Liver (tissue), 9 donors: ENCODE results near the gene STIM1. TPM values are rescaled to one million over a fixed set of nuclear protein-coding genes. Genes with fewer than 3 reads are reported as not detected.

Experiments
- DNase-seq: peaks from one replicate; pipeline ENCODE4 v3.0.0-alpha.2; 2017; ENCODE audit warnings: low spot score
- H3K27ac ChIP-seq, 2 donors: one replicate each; pipeline ENCODE4 v1.7.0; 2013; ENCODE audit warnings: inconsistent platforms in 2 of 2, low read length in 2 of 2, control low read depth in 1 of 2, low read depth in 1 of 2, mild to moderate bottlenecking in 1 of 2
- H3K27me3 ChIP-seq, 4 donors: one replicate each; pipeline versions ENCODE4 v1.6.1 to v1.7.0; 2013; ENCODE audit warnings: low read length in 3 of 4, inconsistent platforms in 1 of 4, mild to moderate bottlenecking in 1 of 4, moderate library complexity in 1 of 4; ENCODE audit not compliant: control insufficient read depth in 4 of 4, insufficient read depth in 4 of 4
- H3K36me3 ChIP-seq, 4 donors: one replicate each; pipeline versions ENCODE4 v1.6.1 to v1.7.0; 2013; ENCODE audit warnings: low read length in 3 of 4, mild to moderate bottlenecking in 3 of 4, low read depth in 1 of 4, moderate library complexity in 1 of 4; ENCODE audit not compliant: control insufficient read depth in 4 of 4, insufficient read depth in 3 of 4
- H3K4me1 ChIP-seq, 4 donors: one replicate each; pipeline versions ENCODE4 v1.6.1 to v1.7.0; 2013; ENCODE audit warnings: low read length in 3 of 4, mild to moderate bottlenecking in 3 of 4, moderate library complexity in 1 of 4; ENCODE audit not compliant: control insufficient read depth in 4 of 4, insufficient read depth in 4 of 4
- H3K4me3 ChIP-seq, 3 donors: one replicate each; pipeline versions ENCODE4 v1.6.1 to v1.7.0; 2013; ENCODE audit warnings: low read length in 3 of 3, control low read depth in 1 of 3, low read depth in 1 of 3, mild to moderate bottlenecking in 1 of 3
- H3K9ac ChIP-seq, 2 donors: one replicate each; pipeline ENCODE4 v1.7.0; 2013; ENCODE audit warnings: low read length in 2 of 2, mild to moderate bottlenecking in 2 of 2, moderate library complexity in 2 of 2, control low read depth in 1 of 2, low read depth in 1 of 2
- H3K9me3 ChIP-seq, 4 donors: one replicate each; pipeline versions ENCODE4 v1.6.1 to v1.7.0; 2013; ENCODE audit warnings: low read length in 3 of 4; ENCODE audit not compliant: control insufficient read depth in 4 of 4
- EGR1 ChIP-seq, 2 donors: IDR thresholded peaks; 2 replicates each; pipeline ENCODE4 v1.6.1; 2016 to 2018; ENCODE audit warnings: antibody characterized with exemption in 2 of 2, low read depth in 2 of 2
- FOXA1 ChIP-seq: IDR thresholded peaks from 2 replicates; pipeline ENCODE4 v1.6.1; 2016; ENCODE audit warnings: antibody characterized with exemption
- FOXA2 ChIP-seq: IDR thresholded peaks from 2 replicates; pipeline ENCODE4 v1.6.1; 2016; ENCODE audit warnings: antibody characterized with exemption
- GABPA ChIP-seq, 2 donors: IDR thresholded peaks in 1 of 2; conservative IDR thresholded peaks in 1 of 2; 2 replicates each; pipeline ENCODE4 v1.6.1; 2016; ENCODE audit warnings: antibody characterized with exemption in 2 of 2, mild to moderate bottlenecking in 1 of 2, moderate library complexity in 1 of 2
- HNF4A ChIP-seq, 2 donors: conservative IDR thresholded peaks; 2 replicates each; pipeline ENCODE4 v1.6.1; 2016; ENCODE audit warnings: antibody characterized with exemption in 2 of 2, mild to moderate bottlenecking in 2 of 2
- HNF4G ChIP-seq: IDR thresholded peaks from 2 replicates; pipeline ENCODE4 v1.6.1; 2016; ENCODE audit warnings: antibody characterized with exemption
- JUND ChIP-seq, 2 donors: IDR thresholded peaks; 2 replicates each; pipeline ENCODE4 v1.6.1; 2016; ENCODE audit warnings: antibody characterized with exemption in 2 of 2
- NR2F2 ChIP-seq: IDR thresholded peaks from 2 replicates; pipeline ENCODE4 v1.6.1; 2016; ENCODE audit warnings: antibody characterized with exemption
- RAD21 ChIP-seq, 2 donors: IDR thresholded peaks; 2 replicates each; pipeline ENCODE4 v1.6.1; 2016; ENCODE audit warnings: antibody characterized with exemption in 2 of 2, mild to moderate bottlenecking in 2 of 2
- RXRA ChIP-seq, 2 donors: IDR thresholded peaks; 2 replicates each; pipeline ENCODE4 v1.6.1; 2017 to 2018; ENCODE audit warnings: antibody characterized with exemption in 2 of 2, mild to moderate bottlenecking in 1 of 2
- SP1 ChIP-seq: IDR thresholded peaks from 2 replicates; pipeline ENCODE4 v1.6.1; 2018; ENCODE audit warnings: antibody characterized with exemption, mild to moderate bottlenecking
- TAF1 ChIP-seq: conservative IDR thresholded peaks from 2 replicates; pipeline ENCODE4 v1.6.1; 2016; ENCODE audit warnings: antibody characterized with exemption, mild to moderate bottlenecking
- YY1 ChIP-seq: IDR thresholded peaks from 2 replicates; pipeline ENCODE4 v1.6.1; 2016; ENCODE audit warnings: antibody characterized with exemption, mild to moderate bottlenecking
- WGBS: extraction: QIAGEN DNeasy Blood & Tissue Kit; methylation state at CpG from one replicate; pipeline ENCODE4 v1.1.7; 2013; 5-methylcytosine and 5-hydroxymethylcytosine counted together
- polyA plus RNA-seq, 2 donors: library from polyadenylated mRNA; stranded (reverse) in 1 of 2; unstranded in 1 of 2; fragments of 200-250 nt in 1 of 2; fragments of >200 nt in 1 of 2; fragmentation: Nextera tagmentation in 1 of 2; extraction: Ambion mirVana in 1 of 2; gene quantifications; one replicate each; pipeline versions ENCODE4 v1.2.1 to v1.2.3, GENCODE V29; 2013 to 2015
- total RNA-seq, 2 donors: library from RNA; depleted of rRNA; stranded (reverse); fragments of >200 nt; gene quantifications; one replicate each; pipeline ENCODE4 v1.2.3, GENCODE V29; 2014
- TF ChIP-seq, protein P1 (sequence below): IDR thresholded peaks from 2 replicates; pipeline ENCODE4 v1.6.1; 2016; ENCODE audit warnings: antibody characterized with exemption
- TF ChIP-seq, protein P2 (sequence below): IDR thresholded peaks from 2 replicates; pipeline ENCODE4 v1.6.1; 2016; ENCODE audit warnings: antibody characterized with exemption
- TF ChIP-seq, protein P3 (sequence below): IDR thresholded peaks from 2 replicates; pipeline ENCODE4 v1.6.1; 2016; ENCODE audit warnings: antibody characterized with exemption, mild to moderate bottlenecking
- TF ChIP-seq, protein P4 (sequence below): IDR thresholded peaks from 2 replicates; pipeline ENCODE4 v1.6.1; 2016; ENCODE audit warnings: antibody characterized with exemption
- TF ChIP-seq, protein P5 (sequence below): fragments of 150-350 bp; IDR thresholded peaks from 2 replicates; pipeline ENCODE4 v1.5.1; 2017; ENCODE audit warnings: improper control_type of control experiment, low read depth, low read length; ENCODE audit not compliant: missing input control
- donor health status: healthy.
- donor health status: healthy.
- donor health status: healthy.
- donor health status: healthy.
- donor health status: healthy.

STIM1 gene
- total and polyA plus RNA-seq, 4 donors: 19.7 to 42.9 (median 25.1) TPM

- H3K9ac ChIP-seq: no peak overlapping the region
- no peaks in the 10 kb centered on the region for H3K36me3 ChIP-seq
- H3K27ac ChIP-seq: no peak overlapping the region
- whole genome bisulfite sequencing: 64% methylated on average over 3 of the region's 3 CpGs
- no peak for DNase-seq
- TF ChIP-seq, protein P1, sequence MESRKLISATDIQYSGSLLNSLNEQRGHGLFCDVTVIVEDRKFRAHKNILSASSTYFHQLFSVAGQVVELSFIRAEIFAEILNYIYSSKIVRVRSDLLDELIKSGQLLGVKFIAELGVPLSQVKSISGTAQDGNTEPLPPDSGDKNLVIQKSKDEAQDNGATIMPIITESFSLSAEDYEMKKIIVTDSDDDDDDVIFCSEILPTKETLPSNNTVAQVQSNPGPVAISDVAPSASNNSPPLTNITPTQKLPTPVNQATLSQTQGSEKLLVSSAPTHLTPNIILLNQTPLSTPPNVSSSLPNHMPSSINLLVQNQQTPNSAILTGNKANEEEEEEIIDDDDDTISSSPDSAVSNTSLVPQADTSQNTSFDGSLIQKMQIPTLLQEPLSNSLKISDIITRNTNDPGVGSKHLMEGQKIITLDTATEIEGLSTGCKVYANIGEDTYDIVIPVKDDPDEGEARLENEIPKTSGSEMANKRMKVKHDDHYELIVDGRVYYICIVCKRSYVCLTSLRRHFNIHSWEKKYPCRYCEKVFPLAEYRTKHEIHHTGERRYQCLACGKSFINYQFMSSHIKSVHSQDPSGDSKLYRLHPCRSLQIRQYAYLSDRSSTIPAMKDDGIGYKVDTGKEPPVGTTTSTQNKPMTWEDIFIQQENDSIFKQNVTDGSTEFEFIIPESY: no peak
- TF ChIP-seq JUND (IDR thresholded peaks at IDR 0.05) (no peak), HNF4A (conservative IDR thresholded peaks at IDR 0.05) (no peak), NR2F2 (no peak), YY1 (no peak), GABPA (IDR thresholded peaks at IDR 0.05 in 1 of 2, conservative IDR thresholded peaks at IDR 0.05 in 1 of 2) (no peak), SP1 (no peak), EGR1 (IDR thresholded peaks at IDR 0.05; ENCODE audit: low read depth in 2 of 2) (no peak), RXRA (IDR thresholded peaks at IDR 0.05) (no peak), HNF4G (no peak), RAD21 (IDR thresholded peaks at IDR 0.05) (no peak), FOXA2 (no peak), FOXA1 (no peak), TAF1 (no peak)
- TF ChIP-seq, protein P2, sequence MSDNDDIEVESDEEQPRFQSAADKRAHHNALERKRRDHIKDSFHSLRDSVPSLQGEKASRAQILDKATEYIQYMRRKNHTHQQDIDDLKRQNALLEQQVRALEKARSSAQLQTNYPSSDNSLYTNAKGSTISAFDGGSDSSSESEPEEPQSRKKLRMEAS: no peak
- TF ChIP-seq, protein P3, sequence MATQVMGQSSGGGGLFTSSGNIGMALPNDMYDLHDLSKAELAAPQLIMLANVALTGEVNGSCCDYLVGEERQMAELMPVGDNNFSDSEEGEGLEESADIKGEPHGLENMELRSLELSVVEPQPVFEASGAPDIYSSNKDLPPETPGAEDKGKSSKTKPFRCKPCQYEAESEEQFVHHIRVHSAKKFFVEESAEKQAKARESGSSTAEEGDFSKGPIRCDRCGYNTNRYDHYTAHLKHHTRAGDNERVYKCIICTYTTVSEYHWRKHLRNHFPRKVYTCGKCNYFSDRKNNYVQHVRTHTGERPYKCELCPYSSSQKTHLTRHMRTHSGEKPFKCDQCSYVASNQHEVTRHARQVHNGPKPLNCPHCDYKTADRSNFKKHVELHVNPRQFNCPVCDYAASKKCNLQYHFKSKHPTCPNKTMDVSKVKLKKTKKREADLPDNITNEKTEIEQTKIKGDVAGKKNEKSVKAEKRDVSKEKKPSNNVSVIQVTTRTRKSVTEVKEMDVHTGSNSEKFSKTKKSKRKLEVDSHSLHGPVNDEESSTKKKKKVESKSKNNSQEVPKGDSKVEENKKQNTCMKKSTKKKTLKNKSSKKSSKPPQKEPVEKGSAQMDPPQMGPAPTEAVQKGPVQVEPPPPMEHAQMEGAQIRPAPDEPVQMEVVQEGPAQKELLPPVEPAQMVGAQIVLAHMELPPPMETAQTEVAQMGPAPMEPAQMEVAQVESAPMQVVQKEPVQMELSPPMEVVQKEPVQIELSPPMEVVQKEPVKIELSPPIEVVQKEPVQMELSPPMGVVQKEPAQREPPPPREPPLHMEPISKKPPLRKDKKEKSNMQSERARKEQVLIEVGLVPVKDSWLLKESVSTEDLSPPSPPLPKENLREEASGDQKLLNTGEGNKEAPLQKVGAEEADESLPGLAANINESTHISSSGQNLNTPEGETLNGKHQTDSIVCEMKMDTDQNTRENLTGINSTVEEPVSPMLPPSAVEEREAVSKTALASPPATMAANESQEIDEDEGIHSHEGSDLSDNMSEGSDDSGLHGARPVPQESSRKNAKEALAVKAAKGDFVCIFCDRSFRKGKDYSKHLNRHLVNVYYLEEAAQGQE: no peak
- TF ChIP-seq, protein P4, sequence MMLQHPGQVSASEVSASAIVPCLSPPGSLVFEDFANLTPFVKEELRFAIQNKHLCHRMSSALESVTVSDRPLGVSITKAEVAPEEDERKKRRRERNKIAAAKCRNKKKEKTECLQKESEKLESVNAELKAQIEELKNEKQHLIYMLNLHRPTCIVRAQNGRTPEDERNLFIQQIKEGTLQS: no peak
- TF ChIP-seq, protein P5, sequence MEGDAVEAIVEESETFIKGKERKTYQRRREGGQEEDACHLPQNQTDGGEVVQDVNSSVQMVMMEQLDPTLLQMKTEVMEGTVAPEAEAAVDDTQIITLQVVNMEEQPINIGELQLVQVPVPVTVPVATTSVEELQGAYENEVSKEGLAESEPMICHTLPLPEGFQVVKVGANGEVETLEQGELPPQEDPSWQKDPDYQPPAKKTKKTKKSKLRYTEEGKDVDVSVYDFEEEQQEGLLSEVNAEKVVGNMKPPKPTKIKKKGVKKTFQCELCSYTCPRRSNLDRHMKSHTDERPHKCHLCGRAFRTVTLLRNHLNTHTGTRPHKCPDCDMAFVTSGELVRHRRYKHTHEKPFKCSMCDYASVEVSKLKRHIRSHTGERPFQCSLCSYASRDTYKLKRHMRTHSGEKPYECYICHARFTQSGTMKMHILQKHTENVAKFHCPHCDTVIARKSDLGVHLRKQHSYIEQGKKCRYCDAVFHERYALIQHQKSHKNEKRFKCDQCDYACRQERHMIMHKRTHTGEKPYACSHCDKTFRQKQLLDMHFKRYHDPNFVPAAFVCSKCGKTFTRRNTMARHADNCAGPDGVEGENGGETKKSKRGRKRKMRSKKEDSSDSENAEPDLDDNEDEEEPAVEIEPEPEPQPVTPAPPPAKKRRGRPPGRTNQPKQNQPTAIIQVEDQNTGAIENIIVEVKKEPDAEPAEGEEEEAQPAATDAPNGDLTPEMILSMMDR: no peak
- H3K27me3 ChIP-seq: no peaks in the 10 kb centered on the region
- no peaks in the 10 kb centered on the region for H3K9me3 ChIP-seq
- H3K4me3 ChIP-seq: no peak overlapping the region
- H3K4me1 ChIP-seq: peaks cover 9 to 16% (median 13%) of the 10 kb centered on the region in 4 donors
These were observed 102.0 kb downstream of the STIM1 start for GRCh38 chr11:3957437-3957836.
